Keratinocyte (primary cell): ENCODE results near the gene SFSWAP. TPM values are rescaled to one million over a fixed set of nuclear protein-coding genes. Genes with fewer than 3 reads are reported as not detected.
A peak's percentile ranks its signal among the peaks of the same experiment; 100 is the strongest.

Experiments
- DNase-seq: peaks from one replicate; pipeline ENCODE4 v3.0.0-alpha.2; 2011; ENCODE audit warnings: low read depth, missing footprints, low spot score
- FAIRE-seq: peaks from 2 replicates; lab custom pipeline; 2011; peaks lifted over from hg19 to GRCh38; lab: Jason Lieb, UNC
- H2AFZ ChIP-seq: 2 replicates; pipeline ENCODE4 v1.6.0; 2012; ENCODE audit warnings: low read length, control low read depth, inconsistent platforms; ENCODE audit not compliant: control insufficient read depth
- H3K27ac ChIP-seq: 2 replicates; pipeline ENCODE4 v1.5.1; 2011; ENCODE audit warnings: low read length; ENCODE audit not compliant: control insufficient read depth, insufficient read depth
- H3K27me3 ChIP-seq: 3 replicates; pipeline ENCODE4 v1.6.0; 2011; ENCODE audit warnings: low read length; ENCODE audit not compliant: control insufficient read depth, insufficient read depth; ENCODE audit errors: extremely low read depth
- H3K36me3 ChIP-seq, 2 experiments: 2 replicates in 1 of 2; 3 replicates in 1 of 2; pipeline ENCODE4 v1.5.1; 2011; ENCODE audit warnings: low read length in 2 of 2, mild to moderate bottlenecking in 1 of 2; ENCODE audit not compliant: control insufficient read depth in 2 of 2, insufficient read depth in 2 of 2; ENCODE audit errors: extremely low read depth in 1 of 2
- H3K4me1 ChIP-seq: 3 replicates; pipeline ENCODE4 v1.5.1; 2011; ENCODE audit warnings: low read length; ENCODE audit not compliant: control insufficient read depth, insufficient read depth; ENCODE audit errors: extremely low read depth
- H3K4me2 ChIP-seq: 3 replicates; pipeline ENCODE4 v1.6.0; 2011; ENCODE audit warnings: low read depth, low read length; ENCODE audit not compliant: control insufficient read depth, insufficient read depth; ENCODE audit errors: extremely low read depth
- H3K4me3 ChIP-seq, 3 experiments: fragments of 200-600 bp in 1 of 3; sonication (generic) in 1 of 3; 2 replicates in 2 of 3; 3 replicates in 1 of 3; pipeline ENCODE4 v1.5.1; 2011 to 2016; ENCODE audit warnings: low read length in 3 of 3, mild to moderate bottlenecking in 3 of 3, control low read depth in 2 of 3, inconsistent platforms in 1 of 3, low read depth in 1 of 3, mixed read lengths in 1 of 3, mixed run types in 1 of 3, moderate library complexity in 1 of 3; ENCODE audit not compliant: control insufficient read depth in 2 of 3, insufficient read depth in 2 of 3; ENCODE audit errors: extremely low read depth in 1 of 3
- H3K79me2 ChIP-seq: 2 replicates; pipeline ENCODE4 v1.6.0; 2012; ENCODE audit warnings: low read length; ENCODE audit not compliant: control insufficient read depth, insufficient read depth
- H3K9ac ChIP-seq: 3 replicates; pipeline ENCODE4 v1.6.0; 2011; ENCODE audit warnings: low read length; ENCODE audit not compliant: control insufficient read depth, insufficient read depth; ENCODE audit errors: extremely low read depth
- H3K9me1 ChIP-seq: 3 replicates; pipeline ENCODE4 v1.6.0; 2011; ENCODE audit warnings: low read length; ENCODE audit not compliant: control insufficient read depth, insufficient read depth; ENCODE audit errors: extremely low read depth
- H3K9me3 ChIP-seq: 2 replicates; pipeline ENCODE4 v1.5.1; 2012; ENCODE audit warnings: low read depth, low read length; ENCODE audit not compliant: control insufficient read depth
- H4K20me1 ChIP-seq: 3 replicates; pipeline ENCODE4 v1.6.0; 2011; ENCODE audit warnings: low read length; ENCODE audit not compliant: control insufficient read depth, insufficient read depth; ENCODE audit errors: extremely low read depth
- CTCF ChIP-seq, 3 experiments: IDR thresholded peaks in 1 of 3; conservative IDR thresholded peaks in 1 of 3; optimal IDR thresholded peaks in 1 of 3; 2 replicates in 2 of 3; 3 replicates in 1 of 3; pipeline versions ENCODE3 to v1.5.1; 2011; ENCODE audit warnings: low read length in 3 of 3, mild to moderate bottlenecking in 3 of 3, moderate library complexity in 2 of 3, control low read depth in 1 of 3, inconsistent platforms in 1 of 3; ENCODE audit not compliant: insufficient read depth in 2 of 3; ENCODE audit errors: extremely low read depth in 1 of 3
- EZH2 ChIP-seq: IDR thresholded peaks from one replicate; pipeline ENCODE4 v1.6.1; 2012; ENCODE audit warnings: inconsistent platforms, mild to moderate bottlenecking, low read length, moderate library complexity
- dilution Hi-C: fragments of 300-500 bp; cut with MboI; formaldehyde crosslinking; loops from one replicate; pipeline ENCODE4 v1.7.0; 2020; ENCODE audit warnings: low sequenced_read_pairs; ENCODE audit not compliant: extremely low pct_ligation_motif_present
- polyA plus RNA-seq, 5 experiments: library from polyadenylated mRNA; depleted of rRNA in 3 of 5; stranded (reverse) in 3 of 5; stranded (forward) in 1 of 5; unstranded in 1 of 5; fragments of >200 nt; gene quantifications; 1 replicate in 1 of 5; 2 replicates in 3 of 5; 3 replicates in 1 of 5; pipeline versions ENCODE4 v1.2.1 to v1.2.3, GENCODE V29; 2011 to 2012; ENCODE audit warnings: missing spikeins in 2 of 5, low read depth in 1 of 5, low replicate concordance in 1 of 5

SFSWAP gene
- polyA plus RNA-seq, 1 donor (not counting 4 experiments of a cell fraction or from before 2014, with no cell fraction given): 13.1 TPM

- dilution Hi-C loops: no loop called here
Measured at GRCh38 chr12:131735476-131736445, 24.9 kb downstream of the SFSWAP start.

GRCh38 chr12:131736446-131737149, 25.7 kb downstream of the SFSWAP start:
- Histone ChIP-seq H3K4me3 (no peak overlapping the region), H2AFZ (no peak overlapping the region), H3K9me1 (no peaks in the 10 kb centered on the region), H3K79me2 (no peaks in the 10 kb centered on the region), H3K4me1 (peaks cover 10% of the 10 kb centered on the region), H3K27ac (peak overlapping the region; percentile 70), H3K4me2 (peak overlapping the region; percentile 73), H3K36me3 (peaks cover 25 to 45% of the 10 kb centered on the region in 2 experiments), H4K20me1 (no peaks in the 10 kb centered on the region), H3K27me3 (no peaks in the 10 kb centered on the region), H3K9ac (no peak overlapping the region), H3K9me3 (no peaks in the 10 kb centered on the region)
- FAIRE-seq (no peak), DNase-seq (no peak)
- dilution Hi-C loops: no loop called here
- no peak for TF ChIP-seq EZH2
- TF ChIP-seq CTCF (optimal IDR thresholded peaks at IDR 0.05 in 1 of 3, IDR thresholded peaks at IDR 0.05 in 1 of 3, conservative IDR thresholded peaks at IDR 0.05 in 1 of 3; ENCODE audit: extremely low read depth in 1 of 3, insufficient read depth in 2 of 3, low read length in 3 of 3): no peak

More at GRCh38 chr12:131735476-131736445, 24.9 kb downstream of the SFSWAP start:
- TF ChIP-seq CTCF (optimal IDR thresholded peaks at IDR 0.05 in 1 of 3, IDR thresholded peaks at IDR 0.05 in 1 of 3, conservative IDR thresholded peaks at IDR 0.05 in 1 of 3; ENCODE audit: extremely low read depth in 1 of 3, insufficient read depth in 2 of 3, low read length in 3 of 3) (no peak), EZH2 (no peak)
- Histone ChIP-seq H3K9me1 (no peaks in the 10 kb centered on the region), H3K9ac (no peak overlapping the region), H3K4me3 (no peak overlapping the region), H3K4me1 (peaks cover 10% of the 10 kb centered on the region), H3K79me2 (no peaks in the 10 kb centered on the region), H3K27me3 (no peaks in the 10 kb centered on the region), H2AFZ (no peak overlapping the region), H3K36me3 (peaks cover 30 to 40% of the 10 kb centered on the region in 2 experiments), H3K9me3 (no peaks in the 10 kb centered on the region), H3K27ac (no peak overlapping the region), H3K4me2 (no peak overlapping the region), H4K20me1 (no peaks in the 10 kb centered on the region)
- FAIRE-seq (no peak), DNase-seq (no peak)
